Measurements from ENCODE around the gene TPCN1. TPM values are rescaled to one million over a fixed set of nuclear protein-coding genes. Genes with fewer than 3 reads are reported as not detected.

TPCN1 gene
- total and polyA plus RNA-seq, 2 experiments from 2014 or later: 14.4 to 16.2 TPM

- no peak overlapping the region for H3K27ac Mint-ChIP-seq
- H3K4me1 Mint-ChIP-seq: no peaks in the 10 kb centered on the region
- H3K27me3 Mint-ChIP-seq (ENCODE audit: insufficient read depth, low read depth, poor library complexity): peaks cover 2% of the 10 kb centered on the region
- no peaks in the 10 kb centered on the region for H3K4me1 ChIP-seq (ENCODE audit: insufficient read depth)
- H3K79me2 ChIP-seq (replicated peaks; ENCODE audit: insufficient read depth): no peaks in the 10 kb centered on the region
- no peak overlapping the region for H2AFZ ChIP-seq
- H3K9me3 Mint-ChIP-seq: no peaks in the 10 kb centered on the region
- TF ChIP-seq ETS1 (IDR thresholded peaks at IDR 0.05) (no peak), EZH2 (IDR thresholded peaks at IDR 0.05; ENCODE audit: low read depth, unreplicated experiment) (no peak), CTCF (conservative IDR thresholded peaks at IDR 0.05; ENCODE audit: low read depth in 2 of 2) (no peak), STAT1 (IDR thresholded peaks at IDR 0.05; ENCODE audit: unreplicated experiment) (no peak), POLR2AphosphoS5 (IDR thresholded peaks at IDR 0.05; ENCODE audit: low read depth) (no peak), ZNF114 (CRISPR knock-in tag; IDR thresholded peaks at IDR 0.05) (no peak), NANOG (IDR thresholded peaks at IDR 0.05; ENCODE audit: borderline replicate concordance) (no peak), JUNB (IDR thresholded peaks at IDR 0.05; ENCODE audit: unreplicated experiment) (no peak), EZH2phosphoT487 (IDR thresholded peaks at IDR 0.05; ENCODE audit: unreplicated experiment) (no peak), CREB1 (CRISPR knock-in tag; IDR thresholded peaks at IDR 0.05; ENCODE audit: low read depth) (no peak), REST (IDR thresholded peaks at IDR 0.05; ENCODE audit: unreplicated experiment) (no peak), ZNF462 (CRISPR knock-in tag; IDR thresholded peaks at IDR 0.05) (no peak), ZNF331 (CRISPR knock-in tag; IDR thresholded peaks at IDR 0.05; ENCODE audit: low read depth) (no peak)
- no peak overlapping the region for H3K27ac ChIP-seq (ENCODE audit: low read depth)
- H3K4me3 Mint-ChIP-seq: no peak overlapping the region
- H3K4me3 ChIP-seq: no peak overlapping the region
- H3K27me3 ChIP-seq (ENCODE audit: insufficient read depth): no peaks in the 10 kb centered on the region
- no peak overlapping the region for H3K4me2 ChIP-seq
- no peaks in the 10 kb centered on the region for H3K36me3 ChIP-seq (ENCODE audit: insufficient read depth)
- H4K20me1 ChIP-seq (replicated peaks; ENCODE audit: insufficient read depth): no peaks in the 10 kb centered on the region
- ATAC-seq: no peak
- DNase-seq (ENCODE audit: low spot score): no peak
- peaks cover 6% of the 10 kb centered on the region for H3K36me3 Mint-ChIP-seq (ENCODE audit: low read depth)
- H3F3A ChIP-seq (replicated peaks; ENCODE audit: low read depth): no peaks in the 10 kb centered on the region
- no peaks in the 10 kb centered on the region for H3K9me2 ChIP-seq (ENCODE audit: insufficient read depth)
Measured at GRCh38 chr12:113278141-113278540, 56.9 kb downstream of the TPCN1 start.
